Pancreas (tissue), 10 donors: ENCODE measurements around the gene VSNL1. TPM values are rescaled to one million over a fixed set of nuclear protein-coding genes. Genes with fewer than 3 reads are reported as not detected.

Experiments used
- ATAC-seq, 4 donors: fragments of 200-7000 bp; cut with Tn5 transposase; one replicate each; pipeline versions ENCODE4 v1.8.0 to v1.9.1; 2020; ENCODE audit warnings: mild to moderate bottlenecking in 4 of 4, moderate library complexity in 4 of 4
- DNase-seq, 6 donors: peaks; one replicate each; pipeline ENCODE4 v3.0.0-alpha.2; 2020
- FAIRE-seq: peaks from 2 replicates; lab custom pipeline; 2012; peaks lifted over from hg19 to GRCh38; lab: Jason Lieb, UNC
- H3K27ac ChIP-seq, 4 donors: fragments of 200-600 bp; sonication (generic); 1 replicate in 3 of 4; 2 replicates in 1 of 4; pipeline versions ENCODE4 v1.5.0 to v1.8.0; 2020
- H3K27me3 ChIP-seq, 4 donors: fragments of 200-600 bp; one replicate each; pipeline ENCODE4 v1.8.0; 2021
- H3K36me3 ChIP-seq, 3 donors: fragments of 200-600 bp; sonication (generic) in 1 of 3; one replicate each; pipeline versions ENCODE4 v1.5.0 to v1.8.0; 2020 to 2021
- H3K4me1 ChIP-seq, 3 donors: fragments of 200-600 bp; one replicate each; pipeline ENCODE4 v1.8.0; 2021
- H3K4me3 ChIP-seq, 4 donors: fragments of 200-600 bp; sonication (generic) in 2 of 4; one replicate each; pipeline versions ENCODE4 v1.5.0 to v1.8.0; 2020 to 2021
- H3K9me3 ChIP-seq, 4 donors: fragments of 200-600 bp; one replicate each; pipeline ENCODE4 v1.8.0; 2021
- CTCF ChIP-seq, 4 donors: fragments of 200-600 bp; sonication (generic) in 3 of 4; IDR thresholded peaks; one replicate each; pipeline versions ENCODE4 v1.5.0 to v1.8.0; 2021; ENCODE audit warnings: antibody characterized with exemption in 4 of 4
- WGBS, 2 donors: extraction: QIAGEN DNeasy Blood & Tissue Kit; methylation state at CpG; one replicate each; pipeline ENCODE4 v1.1.7; 2013; 5-methylcytosine and 5-hydroxymethylcytosine counted together
- intact Hi-C, 3 donors: fragments of 100-400 bp; cut with DNase I; formaldehyde crosslinking; loops; one replicate each; pipeline versions ENCODE4 v1.11.1 to v1.14.2; 2022
- polyA plus RNA-seq, 2 donors: library from polyadenylated mRNA; stranded (reverse); fragments of 200-250 nt; gene quantifications; one replicate each; pipeline ENCODE4 v1.2.3, GENCODE V29; 2013
- total RNA-seq, 6 donors: library from RNA; stranded (reverse); fragmentation: NEBNext Ultra II Directional in 4 of 6; extraction: Animal tissue kit (Norgen Biotek cat#: 25700) in 4 of 6; gene quantifications; one replicate each; pipeline versions ENCODE4 v1.2.1 to v1.2.4, GENCODE V29; 2021 to 2023
- donor health status: healthy with polysubstance abuse.
- donor health status: DM: no; HTN: no; CAD: no; lungs with moderate emphysema.
- donor health status: DM: no; HTN: no; CAD: no.
- donor health status: control.
- donor health status: control.
- donor health status: Bipolar disorder and iron deficiency.
- donor health status: DM: yes; HTN: yes; CAD: no.
- donor health status: DM: no; HTN: no; CAD: no.
- donor health status: DM: no; HTN: no; CAD: no.
- donor health status: DM: yes; HTN: yes; CAD: no.

Gene VSNL1
- total and polyA plus RNA-seq, 8 donors, result 0.09 to 2.6 (median 0.56) TPM

DNA sequence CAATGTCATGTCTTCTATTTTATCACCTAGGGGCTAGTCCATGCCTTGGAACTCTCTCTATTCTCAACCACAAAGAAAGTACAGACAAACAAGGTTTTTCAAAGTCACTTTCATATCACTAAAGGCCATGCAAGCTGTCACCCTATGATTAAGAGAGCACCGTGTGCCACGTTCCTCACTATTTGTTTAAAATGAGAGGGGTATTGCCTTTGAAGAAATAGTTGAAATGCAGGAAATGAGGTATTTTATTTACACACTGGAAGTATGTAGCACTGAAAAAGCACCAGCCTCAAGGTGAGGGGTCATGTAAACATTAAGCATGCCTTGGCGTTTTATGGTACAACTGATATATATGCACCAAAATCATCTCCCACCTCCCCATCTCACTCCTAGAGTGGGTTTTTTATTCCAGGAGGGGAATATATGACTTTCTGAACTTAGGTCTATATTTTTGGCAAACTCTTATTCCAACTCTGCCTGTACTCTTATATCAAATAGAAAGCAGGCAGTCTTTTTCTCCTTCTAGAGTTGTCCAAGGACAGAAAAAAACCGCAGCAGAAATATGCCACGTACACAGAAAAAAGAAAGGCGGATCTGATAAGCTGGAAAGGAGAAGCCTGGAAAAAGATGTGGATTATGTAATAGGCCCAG is 53.5 kb downstream of the VSNL1 start:
- H3K27me3 ChIP-seq, result no peaks in the 10 kb centered on the region
- H3K4me3 ChIP-seq, result no peak overlapping the region
- no peak for FAIRE-seq
- no peaks in the 10 kb centered on the region for H3K9me3 ChIP-seq
- DNase-seq, result no peak
- H3K36me3 ChIP-seq, result no peaks in the 10 kb centered on the region
- WGBS, 2 donors, result 24 to 28% methylated on average over 6 of the region's 6 CpGs
- H3K4me1 ChIP-seq, result no peaks in the 10 kb centered on the region
- no peak for TF ChIP-seq CTCF (IDR thresholded peaks at IDR 0.05)
- peak in 3 of 4 donors; percentile 31 to 37 (median 34) for ATAC-seq
- H3K27ac ChIP-seq, result no peak overlapping the region
- intact Hi-C loops, result no loop called here

DNA sequence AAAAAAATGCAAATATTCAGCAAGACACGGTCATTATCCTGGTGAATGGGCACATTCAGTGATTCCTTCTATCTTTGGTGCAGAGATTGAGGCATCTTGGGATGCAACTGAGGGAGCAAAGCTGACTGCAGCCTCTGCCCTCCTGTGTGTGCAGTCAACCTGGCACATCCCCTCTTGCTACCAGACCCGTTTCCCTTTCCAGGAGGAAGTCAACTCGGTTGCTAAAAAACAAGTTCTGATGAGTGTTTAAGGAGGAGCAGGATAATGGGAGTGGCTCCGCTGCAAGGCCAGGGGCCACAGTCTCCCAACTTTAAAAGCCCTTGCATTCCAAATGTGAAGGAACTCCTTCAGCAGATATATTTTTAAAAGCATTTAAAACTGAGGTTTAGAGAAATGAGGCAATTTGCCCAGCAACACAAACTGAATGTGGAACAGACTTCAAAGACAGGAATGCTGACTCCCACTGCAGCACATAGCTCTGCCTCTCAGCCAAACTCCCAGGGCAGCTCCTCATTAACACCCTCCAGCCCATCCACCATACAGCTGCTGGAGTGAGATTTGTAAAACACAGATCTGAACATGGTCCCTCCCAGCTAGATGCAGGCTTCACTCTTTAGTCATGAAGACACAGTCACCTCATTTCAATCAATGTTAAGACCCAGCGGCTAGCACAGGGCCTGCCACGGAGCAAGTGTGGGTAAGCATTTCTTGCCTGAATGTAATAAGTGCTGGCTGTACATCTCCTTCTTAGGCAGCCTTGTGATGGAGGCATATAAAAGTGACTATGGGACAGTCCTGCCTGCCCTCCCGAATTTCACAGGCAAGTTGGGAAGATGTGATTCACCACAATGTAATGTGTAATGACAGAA is 54.3 kb downstream of the VSNL1 start:
- DNase-seq, result no peak
- ATAC-seq, result peak in 1 of 4 donors; percentile 55
- intact Hi-C loops, result no loop called here
- no peak for TF ChIP-seq CTCF (IDR thresholded peaks at IDR 0.05)
- Histone ChIP-seq H3K36me3 (no peaks in the 10 kb centered on the region), H3K27ac (no peak overlapping the region), H3K4me1 (no peaks in the 10 kb centered on the region), H3K4me3 (no peak overlapping the region), H3K9me3 (no peaks in the 10 kb centered on the region), H3K27me3 (no peaks in the 10 kb centered on the region)
- FAIRE-seq, result no peak
- WGBS, 2 donors, result 66 to 74% methylated on average over 7 of the region's 7 CpGs

- no peak for TF ChIP-seq CTCF (IDR thresholded peaks at IDR 0.05)
Observed at GRCh38 chr2:17599617-17600016, 59.1 kb downstream of the VSNL1 start.

DNA sequence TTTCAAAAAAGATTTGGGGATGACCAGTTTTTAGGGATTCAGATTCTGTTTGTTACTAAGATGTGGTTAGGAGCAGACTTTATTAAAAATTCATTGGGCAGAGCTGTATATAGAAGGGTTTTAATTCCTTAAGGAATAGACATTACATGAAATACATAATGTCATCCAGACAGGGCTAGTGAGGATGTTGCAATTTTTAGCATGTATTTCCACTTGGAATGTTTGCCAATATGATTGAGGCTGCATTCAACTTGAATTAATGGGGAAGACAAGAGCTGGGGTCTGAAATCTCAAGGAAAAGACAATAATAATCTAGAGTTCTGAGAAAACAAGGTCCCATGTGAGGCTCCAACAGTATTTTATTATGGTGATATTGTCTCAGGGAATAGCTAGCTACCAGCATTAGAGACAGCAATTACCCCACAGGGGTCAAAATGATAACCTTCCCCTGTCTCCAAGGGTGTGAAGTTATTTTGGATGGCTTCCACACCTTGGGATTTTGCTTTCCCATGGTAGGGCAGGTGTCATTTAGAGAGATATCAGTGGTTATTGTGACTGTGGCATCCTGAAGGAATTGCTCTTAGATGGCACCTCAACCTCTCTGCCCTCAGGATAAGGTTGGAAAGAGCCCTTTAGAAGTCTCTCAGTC is 60.2 kb downstream of the VSNL1 start:
- Histone ChIP-seq H3K27ac (no peak overlapping the region), H3K9me3 (no peaks in the 10 kb centered on the region), H3K4me3 (no peak overlapping the region), H3K27me3 (no peaks in the 10 kb centered on the region), H3K4me1 (no peaks in the 10 kb centered on the region), H3K36me3 (no peaks in the 10 kb centered on the region)
- TF ChIP-seq CTCF (IDR thresholded peaks at IDR 0.05), result no peak
- no peak for ATAC-seq
- intact Hi-C loops, result no loop called here
- FAIRE-seq, result no peak
- DNase-seq, result no peak

More at GRCh38 chr2:17599617-17600016, 59.1 kb downstream of the VSNL1 start:
- FAIRE-seq (no peak), DNase-seq (no peak), ATAC-seq (no peak)
- Histone ChIP-seq H3K27me3 (no peaks in the 10 kb centered on the region), H3K9me3 (no peaks in the 10 kb centered on the region), H3K36me3 (no peaks in the 10 kb centered on the region), H3K4me1 (no peaks in the 10 kb centered on the region), H3K4me3 (no peak overlapping the region), H3K27ac (no peak overlapping the region)
- intact Hi-C loops, result no loop called here
- WGBS, 2 donors, result 42 to 74% methylated on average over 1 of the region's 1 CpG
